LNCAP (cell line): ENCODE results near the gene SOBP.

Source experiments
- CTCF ChIP-seq: fragments of 450-650 bp; IDR thresholded peaks from 2 replicates; pipeline ENCODE4 v1.5.1; 2017; ENCODE audit warnings: mild to moderate bottlenecking

Gene SOBP

GRCh38 chr6:107673076-107673494 lies 183.2 kb downstream of the SOBP start:
- TF ChIP-seq CTCF, result no peak

DNA sequence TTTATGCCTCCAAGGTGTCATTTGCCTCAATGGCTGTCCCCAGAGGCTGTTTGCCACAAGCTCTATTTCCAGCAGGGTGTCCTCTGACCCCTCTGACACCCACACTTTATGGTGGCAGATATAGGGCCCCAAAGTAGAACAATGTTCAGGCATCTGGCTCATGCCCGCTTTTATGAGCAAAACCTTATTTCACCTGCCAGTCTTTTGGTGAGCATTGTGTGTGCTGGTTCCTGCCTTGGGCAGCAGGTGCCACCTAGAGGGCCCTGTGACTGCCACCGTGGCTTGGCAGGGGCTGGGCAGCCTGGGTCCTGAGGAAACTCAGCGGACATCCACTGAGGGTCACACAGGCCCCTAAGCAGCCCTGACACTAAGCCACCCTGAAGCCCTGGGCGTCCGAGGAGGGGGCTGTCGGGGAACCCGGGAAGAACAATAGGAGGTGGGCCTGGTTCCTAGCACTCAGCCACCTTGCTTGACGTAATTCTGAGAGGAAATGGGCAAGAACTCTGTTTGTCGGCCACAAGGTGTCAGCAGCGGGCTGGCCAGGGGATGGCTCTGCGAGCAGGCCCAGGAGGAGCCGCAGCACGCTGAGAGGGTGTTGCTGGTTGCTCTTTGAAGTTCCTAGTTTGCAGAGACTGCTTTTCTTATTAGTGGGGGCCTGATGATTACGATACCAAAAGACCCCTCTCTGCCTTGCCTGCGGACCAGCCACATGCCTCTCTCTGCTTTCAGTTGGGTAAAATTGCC lies 185.2 kb downstream of the SOBP start:
- TF ChIP-seq CTCF, result peak; percentile 99

- no peak for TF ChIP-seq CTCF
Observed at GRCh38 chr6:107676042-107676441, 186.1 kb downstream of the SOBP start.

DNA sequence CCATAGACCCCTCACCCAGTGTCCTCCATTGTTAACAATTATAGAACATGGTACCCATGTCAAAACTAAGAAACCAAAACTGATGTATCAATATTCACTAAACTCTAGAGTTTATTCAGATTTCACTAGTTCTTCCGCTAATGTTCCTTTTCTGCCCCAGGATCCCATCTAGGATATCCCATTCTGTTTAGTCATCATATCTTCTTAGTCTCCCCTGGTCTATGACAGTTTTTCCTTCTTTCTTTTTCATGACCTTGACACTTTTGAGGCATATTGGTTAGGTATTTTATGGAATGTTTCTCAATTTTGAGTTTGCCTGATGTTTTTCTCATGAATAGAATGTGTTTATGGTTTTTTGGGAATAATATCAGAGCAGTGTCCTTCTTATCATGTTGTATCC lies 187.5 kb downstream of the SOBP start:
- TF ChIP-seq CTCF, result no peak

DNA sequence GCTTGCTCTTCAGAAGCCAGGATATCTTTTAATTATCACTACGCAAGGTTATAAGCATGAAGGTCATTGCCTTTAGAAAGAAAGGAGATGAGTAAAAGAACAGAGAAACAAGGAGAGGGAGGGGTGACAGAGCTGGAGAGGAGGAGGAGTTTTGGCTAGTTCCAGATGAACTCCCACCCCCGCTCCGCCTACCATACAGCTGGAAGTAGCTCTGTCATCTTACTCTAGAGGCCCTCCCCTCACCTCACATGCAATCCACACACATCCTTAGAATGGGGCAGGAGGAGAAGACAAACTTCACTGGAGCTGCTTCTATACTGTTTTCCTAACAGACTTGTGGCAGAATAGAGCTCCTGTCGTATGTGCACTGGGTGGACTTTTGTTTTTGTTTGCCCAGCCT lies 189.5 kb downstream of the SOBP start:
- TF ChIP-seq CTCF, result no peak

- TF ChIP-seq CTCF, result no peak
Observed at GRCh38 chr6:107682721-107683120, 192.8 kb downstream of the SOBP start.

DNA sequence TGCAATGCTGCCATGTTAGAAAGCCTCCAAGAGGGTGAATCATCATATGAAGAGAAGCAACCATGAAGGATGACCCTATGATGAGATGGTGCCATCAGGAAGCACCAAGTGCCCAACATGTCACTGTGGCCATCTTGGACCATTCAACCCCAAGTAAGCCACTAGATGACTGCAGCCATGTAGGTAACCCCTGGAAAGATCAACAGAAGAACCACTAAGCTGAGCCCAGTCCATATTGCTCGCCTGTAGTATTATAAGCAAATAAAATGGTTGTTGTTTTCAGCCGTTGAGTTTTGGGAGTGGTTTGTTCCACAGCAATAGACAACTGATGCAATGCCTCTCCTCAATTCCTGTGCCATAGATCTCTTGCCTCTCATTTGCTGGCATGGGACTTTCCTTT lies 193.3 kb downstream of the SOBP start:
- no peak for TF ChIP-seq CTCF

DNA sequence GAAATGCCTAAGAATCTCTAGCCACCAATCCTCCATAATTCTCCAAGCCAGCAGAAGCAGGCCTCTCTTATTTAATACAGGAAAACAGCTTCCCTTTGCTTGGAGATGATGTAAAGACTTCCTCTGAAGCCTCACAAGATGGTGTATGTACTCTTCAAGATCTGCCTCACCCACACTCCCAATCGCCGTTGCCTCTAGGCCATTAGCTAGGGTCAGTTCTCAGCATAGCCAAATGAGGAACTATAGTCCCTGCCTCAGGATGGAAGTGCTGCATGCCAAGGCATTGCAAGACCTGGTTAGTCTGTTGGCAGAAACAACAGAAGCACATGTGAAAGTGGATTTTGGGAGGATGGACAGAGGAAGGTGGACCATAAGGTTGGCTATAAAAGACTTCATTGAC lies 195.1 kb downstream of the SOBP start:
- no peak for TF ChIP-seq CTCF
